HG03135 (cell line): Measurements from ENCODE around the gene EDEM3.

Experiments
- ATAC-seq: cut with Tn5 transposase; IDR thresholded peaks from one replicate; pipeline ENCODE4 v1.9.1; 2021; ENCODE audit warnings: mild to moderate bottlenecking, moderate library complexity; ENCODE audit not compliant: unreplicated experiment

EDEM3 gene

DNA sequence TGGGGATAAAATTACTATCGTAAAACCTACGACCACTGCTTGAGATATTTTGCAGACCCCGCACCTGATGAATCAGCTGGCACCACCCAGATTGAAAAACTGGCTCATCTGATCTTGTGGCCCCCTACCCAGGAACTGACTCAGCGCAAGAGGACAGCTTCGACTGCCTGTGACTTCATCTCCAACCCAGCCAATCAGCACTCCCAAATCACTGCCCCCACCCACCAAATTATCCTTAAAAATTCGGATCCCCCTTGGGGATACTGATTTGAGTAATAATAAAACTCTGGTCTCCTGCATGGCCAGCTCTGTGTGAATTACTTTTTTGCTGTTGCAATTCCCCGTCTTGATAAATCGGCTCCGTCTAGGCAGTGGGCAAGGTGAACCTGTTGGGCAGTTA lies 81.4 kb downstream of the EDEM3 start:
- ATAC-seq = no peak

GRCh38 chr1:184672013-184672726 lies 82.5 kb downstream of the EDEM3 start:
- ATAC-seq = no peak

- ATAC-seq = no peak
Measured at GRCh38 chr1:184669391-184669790, 85.3 kb downstream of the EDEM3 start.

DNA sequence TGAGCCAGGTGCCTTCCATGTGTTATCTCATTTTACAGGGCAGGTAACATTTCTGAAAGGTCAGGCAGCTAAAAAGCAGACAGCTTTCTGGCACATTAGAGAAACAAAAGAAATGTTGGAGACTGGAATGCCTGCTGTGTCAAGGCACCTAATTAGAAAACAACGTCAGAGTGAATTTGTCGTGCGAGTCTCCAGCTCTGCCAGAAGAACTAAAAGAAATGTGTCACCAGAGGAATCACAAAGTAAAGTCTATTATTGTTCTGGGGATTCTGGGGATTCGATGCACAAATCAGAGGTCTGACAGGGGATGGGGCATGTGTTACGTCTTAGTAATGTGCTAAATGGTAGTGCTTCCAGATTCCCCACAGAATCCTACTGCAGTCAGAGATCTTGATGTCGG lies 89.3 kb downstream of the EDEM3 start:
- ATAC-seq = no peak

- no peak for ATAC-seq
Measured at GRCh38 chr1:184664661-184665060, 90.0 kb downstream of the EDEM3 start.

GRCh38 chr1:184664042-184664660 lies 90.5 kb downstream of the EDEM3 start:
- ATAC-seq = no peak

DNA sequence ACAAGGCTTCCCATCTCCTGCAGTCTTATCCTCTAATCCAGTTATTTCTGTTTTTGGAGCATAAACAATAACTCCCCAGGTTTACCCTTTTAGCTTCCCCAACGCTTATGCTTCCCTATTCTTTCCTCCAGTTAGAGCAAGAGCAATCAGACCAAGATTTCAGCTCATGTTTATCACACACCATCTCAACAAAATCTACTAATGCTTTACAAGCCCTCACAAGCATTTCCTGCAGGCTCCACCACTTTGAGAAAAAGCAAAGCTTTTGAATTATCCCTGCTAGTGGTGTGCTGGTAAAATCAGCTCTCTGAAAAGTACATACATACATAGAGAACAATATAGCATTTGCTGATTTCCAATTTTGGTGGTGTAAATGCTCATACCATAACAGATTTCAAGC lies 92.9 kb downstream of the EDEM3 start:
- ATAC-seq = no peak

DNA sequence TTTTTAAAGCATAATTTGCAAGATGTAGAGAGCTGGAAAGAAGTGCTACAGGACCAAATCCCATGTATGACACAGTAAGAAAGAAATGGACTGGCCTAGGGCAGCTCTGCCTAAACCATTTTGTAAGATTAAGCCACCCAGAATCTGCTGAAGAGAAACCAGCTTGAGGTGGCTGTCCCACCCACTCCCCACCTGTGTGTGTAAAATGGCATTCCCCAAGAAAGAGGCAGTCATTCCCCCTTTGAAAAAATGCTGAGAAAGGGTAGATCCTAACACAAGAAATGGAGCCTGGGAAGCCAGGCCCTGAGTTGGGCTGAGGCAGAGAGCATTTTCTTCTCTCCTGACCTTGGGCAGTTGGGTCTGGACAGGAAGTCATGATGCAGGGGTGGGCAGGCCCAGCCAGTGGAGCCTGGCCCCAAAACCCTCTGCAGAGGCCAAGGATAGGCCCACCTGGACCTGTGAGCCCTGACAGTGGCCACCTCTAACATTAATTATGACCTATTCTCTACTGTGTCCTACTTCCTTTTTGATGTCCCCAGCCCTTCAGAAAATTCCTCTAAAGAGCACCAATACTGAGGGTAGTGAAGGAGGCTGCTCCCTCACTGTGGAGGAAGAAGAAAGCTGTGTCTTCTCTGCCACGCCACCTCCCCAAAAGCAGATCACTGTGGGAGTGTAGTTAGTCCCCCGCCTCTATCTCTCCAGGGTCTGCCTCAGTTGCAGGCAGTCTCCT lies 94.0 kb downstream of the EDEM3 start:
- no peak for ATAC-seq

GRCh38 chr1:184658055-184658454 lies 96.6 kb downstream of the EDEM3 start:
- ATAC-seq = no peak

- no peak for ATAC-seq
Measured at GRCh38 chr1:184656221-184656620, 98.4 kb downstream of the EDEM3 start.

- ATAC-seq = no peak
Measured at GRCh38 chr1:184655185-184655584, 99.5 kb downstream of the EDEM3 start.

DNA sequence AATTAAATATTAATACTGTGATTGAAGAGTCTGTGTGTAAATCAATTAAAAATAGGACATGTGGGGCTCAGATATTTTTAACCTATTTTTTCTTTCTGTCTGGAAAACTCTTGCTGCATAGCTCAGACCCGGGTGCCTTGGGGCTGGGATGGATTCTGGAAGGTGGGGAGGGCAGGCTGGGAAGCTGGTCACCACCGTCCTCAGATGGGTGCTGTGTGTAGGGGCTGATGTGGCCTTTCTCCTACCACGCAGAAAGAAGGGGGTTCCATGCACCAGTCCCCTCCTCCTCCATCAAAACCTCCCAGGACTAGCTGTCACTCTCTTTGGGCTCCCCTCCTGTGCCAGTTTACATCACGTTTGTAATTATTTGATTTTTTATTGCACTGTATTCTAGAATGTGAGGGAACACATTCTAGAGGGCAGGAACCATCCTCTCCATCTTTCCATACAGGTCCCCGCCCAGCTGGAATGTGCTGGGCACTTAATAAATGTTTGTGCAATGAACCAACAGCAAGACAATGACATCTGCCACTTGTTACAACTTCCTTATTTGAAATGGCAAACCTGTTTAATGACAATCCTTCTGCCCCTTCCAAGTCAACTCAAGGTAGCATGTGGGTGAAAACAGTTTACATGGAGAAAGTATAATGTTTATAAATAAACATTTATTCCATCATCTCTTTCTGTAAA lies 104.3 kb downstream of the EDEM3 start:
- ATAC-seq = no peak

DNA sequence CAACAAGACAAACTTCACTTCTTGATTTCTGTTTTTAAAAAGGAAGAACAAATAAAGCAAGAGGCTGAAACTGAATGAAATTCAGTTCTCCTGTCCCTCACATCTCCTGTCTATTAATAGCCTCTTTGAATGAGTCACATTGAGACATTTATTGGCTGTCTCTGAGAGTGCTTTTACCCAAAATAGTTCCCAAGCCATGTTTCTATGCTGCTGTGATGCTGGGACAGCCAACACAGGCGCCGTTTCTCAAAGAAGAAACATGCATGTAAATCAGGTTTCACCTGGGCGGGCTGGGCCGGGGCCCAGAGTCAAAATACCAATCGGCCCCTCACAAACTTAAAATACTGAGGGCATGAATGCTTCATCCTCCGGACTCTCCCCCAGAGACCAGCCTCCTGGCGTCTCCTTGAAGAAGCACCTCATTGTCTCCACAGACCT lies 105.2 kb downstream of the EDEM3 start:
- ATAC-seq = no peak

DNA sequence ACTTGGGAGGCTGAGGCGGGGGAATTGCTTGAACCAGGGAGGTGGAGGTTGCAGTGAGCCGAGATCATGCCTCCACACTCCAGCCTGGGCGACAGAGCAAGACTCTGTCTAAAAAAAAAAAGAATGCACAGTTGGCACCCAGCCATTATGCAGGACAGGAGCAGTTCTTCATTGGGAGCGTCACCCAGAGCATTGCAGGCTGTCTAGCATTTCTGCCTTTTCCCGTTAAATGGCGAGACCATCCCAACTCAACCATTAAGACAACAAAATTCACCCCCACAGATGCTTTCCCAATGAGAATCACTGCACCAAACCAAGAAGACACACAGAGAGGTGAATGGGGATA lies 105.8 kb downstream of the EDEM3 start:
- no peak for ATAC-seq

GRCh38 chr1:184648160-184648855 lies 106.3 kb downstream of the EDEM3 start:
- no peak for ATAC-seq

GRCh38 chr1:184647471-184647870 lies 107.2 kb downstream of the EDEM3 start:
- no peak for ATAC-seq

GRCh38 chr1:184646824-184647223 lies 107.8 kb downstream of the EDEM3 start:
- no peak for ATAC-seq

GRCh38 chr1:184646178-184646701 lies 108.4 kb downstream of the EDEM3 start:
- no peak for ATAC-seq

GRCh38 chr1:184644771-184645170 lies 109.9 kb downstream of the EDEM3 start:
- ATAC-seq = no peak

DNA sequence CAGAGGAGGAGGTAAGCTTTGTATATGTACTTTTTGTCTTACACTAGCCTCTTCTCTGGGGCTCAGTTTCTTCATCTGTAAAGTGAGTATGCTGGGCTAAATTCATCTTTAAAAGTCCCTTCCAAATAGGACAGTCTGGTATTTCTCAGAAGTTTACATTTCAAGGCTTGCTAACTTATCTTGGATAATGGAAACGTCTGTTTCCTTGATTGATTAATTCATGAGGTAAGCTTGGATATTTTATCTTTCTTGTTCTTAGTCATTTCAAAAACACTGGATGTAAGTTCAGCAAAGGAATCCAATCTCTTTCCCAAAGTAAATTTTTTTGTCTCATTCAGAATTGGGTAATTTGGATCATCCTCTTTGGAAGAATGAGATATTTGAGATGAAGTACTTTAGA lies 111.0 kb downstream of the EDEM3 start:
- ATAC-seq = no peak

GRCh38 chr1:184641894-184642293 lies 112.8 kb downstream of the EDEM3 start:
- no peak for ATAC-seq
